ENCODE data around the gene DNAJC15. TPM values are rescaled to one million over a fixed set of nuclear protein-coding genes. Genes with fewer than 3 reads are reported as not detected.

The DNAJC15 gene
- polyA plus RNA-seq, 6 donors from 2014 or later, result 17.0 to 46.1 (median 32.9) TPM

GRCh38 chr13:42991898-42992763 is 31.3 kb upstream of the DNAJC15 start, which contains the start of gene EPSTI1:
Gene EPSTI1, minus strand, starts transcription at chr13:42992241. Its CDS starts 76 bp downstream, at chr13:42992165.
- peaks cover 21 to 47% (median 25%) of the 10 kb centered on the region in 3 donors for H3K4me1 Mint-ChIP-seq
- peak; percentile 80 to 81 for ATAC-seq (ENCODE audit: low read depth in 2 of 2)
- H3K27ac Mint-ChIP-seq, result peak within 1 kb of the TSS; percentile 98 to 100 (median 99)
- H3K27me3 Mint-ChIP-seq, result no peaks in the 10 kb centered on the region
- peak within 1 kb of the TSS; percentile 94 to 98 (median 97) for H3K4me3 Mint-ChIP-seq
- no peaks in the 10 kb centered on the region for H3K9me3 Mint-ChIP-seq
- no peaks in the 10 kb centered on the region for H3K36me3 Mint-ChIP-seq
- peak; percentile 78 for DNase-seq

GRCh38 chr13:42992764-42993122 is 30.6 kb upstream of the DNAJC15 start:
- H3K27ac Mint-ChIP-seq, result peak overlapping the region; percentile 98 to 100 (median 99)
- DNase-seq, result no peak
- H3K9me3 Mint-ChIP-seq, result no peaks in the 10 kb centered on the region
- peak overlapping the region; percentile 94 to 98 (median 97) for H3K4me3 Mint-ChIP-seq
- no peaks in the 10 kb centered on the region for H3K27me3 Mint-ChIP-seq
- H3K4me1 Mint-ChIP-seq, result peaks cover 21 to 43% (median 25%) of the 10 kb centered on the region in 3 donors
- no peaks in the 10 kb centered on the region for H3K36me3 Mint-ChIP-seq
- peak in 1 of 2 donors; percentile 2 for ATAC-seq (ENCODE audit: low read depth in 2 of 2)

GRCh38 chr13:42994878-42995277 is 28.5 kb upstream of the DNAJC15 start:
- Mint-ChIP-seq H3K4me1 (peaks cover 21 to 29% (median 24%) of the 10 kb centered on the region in 3 donors), H3K36me3 (no peaks in the 10 kb centered on the region), H3K4me3 (peak overlapping the region in 1 of 8 donors; percentile 97), H3K27me3 (no peaks in the 10 kb centered on the region), H3K9me3 (no peaks in the 10 kb centered on the region), H3K27ac (peak overlapping the region in 3 of 6 donors; percentile 13 to 75 (median 38))
- no peak for DNase-seq
- no peak for ATAC-seq (ENCODE audit: low read depth in 2 of 2)

GRCh38 chr13:42996584-42996983 is 26.8 kb upstream of the DNAJC15 start:
- peak overlapping the region in 1 of 8 donors; percentile 43 for H3K4me3 Mint-ChIP-seq
- H3K36me3 Mint-ChIP-seq, result peaks cover under 1 to 2% of the 10 kb centered on the region in 2 donors
- no peaks in the 10 kb centered on the region for H3K9me3 Mint-ChIP-seq
- H3K4me1 Mint-ChIP-seq, result peaks cover 8 to 12% (median 11%) of the 10 kb centered on the region in 3 donors
- ATAC-seq (ENCODE audit: low read depth in 2 of 2) (no peak), DNase-seq (no peak)
- no peaks in the 10 kb centered on the region for H3K27me3 Mint-ChIP-seq
- H3K27ac Mint-ChIP-seq, result no peak overlapping the region

- Mint-ChIP-seq H3K27ac (no peak overlapping the region), H3K4me3 (no peak overlapping the region), H3K36me3 (peaks cover 5 to 10% of the 10 kb centered on the region in 2 donors), H3K9me3 (peaks cover 0 to 2% (median 0%) of the 10 kb centered on the region in 7 donors), H3K4me1 (peaks cover 8 to 11% (median 9%) of the 10 kb centered on the region in 3 donors), H3K27me3 (no peaks in the 10 kb centered on the region)
- DNase-seq (no peak), ATAC-seq (ENCODE audit: low read depth in 2 of 2) (no peak)
Observed at GRCh38 chr13:42997381-42997780, 26.0 kb upstream of the DNAJC15 start.

GRCh38 chr13:42999491-42999890 is 23.9 kb upstream of the DNAJC15 start:
- no peak for ATAC-seq (ENCODE audit: low read depth in 2 of 2)
- H3K9me3 Mint-ChIP-seq, result peaks cover 0 to 7% (median 2%) of the 10 kb centered on the region in 7 donors
- peaks cover 5 to 18% of the 10 kb centered on the region in 2 donors for H3K36me3 Mint-ChIP-seq
- H3K27me3 Mint-ChIP-seq, result no peaks in the 10 kb centered on the region
- no peak overlapping the region for H3K4me3 Mint-ChIP-seq
- no peaks in the 10 kb centered on the region for H3K4me1 Mint-ChIP-seq
- no peak overlapping the region for H3K27ac Mint-ChIP-seq
- DNase-seq, result no peak

- Mint-ChIP-seq H3K27ac (peak overlapping the region in 1 of 6 donors; percentile 9), H3K4me3 (no peak overlapping the region)
- ATAC-seq (ENCODE audit: low read depth in 2 of 2), result no peak
Observed at GRCh38 chr13:43000676-43001075, 22.7 kb upstream of the DNAJC15 start.

GRCh38 chr13:43002021-43002420 is 21.4 kb upstream of the DNAJC15 start:
- DNase-seq, result no peak
- Mint-ChIP-seq H3K4me1 (no peaks in the 10 kb centered on the region), H3K27me3 (no peaks in the 10 kb centered on the region), H3K27ac (peak overlapping the region in 1 of 6 donors; percentile 53), H3K36me3 (peaks cover 5 to 18% of the 10 kb centered on the region in 2 donors), H3K9me3 (peaks cover 0 to 7% (median 2%) of the 10 kb centered on the region in 7 donors), H3K4me3 (no peak overlapping the region)
- ATAC-seq (ENCODE audit: low read depth in 2 of 2), result no peak

More at GRCh38 chr13:43000676-43001075, 22.7 kb upstream of the DNAJC15 start:
- Mint-ChIP-seq H3K27me3 (no peaks in the 10 kb centered on the region), H3K36me3 (peaks cover 5 to 18% of the 10 kb centered on the region in 2 donors), H3K4me1 (no peaks in the 10 kb centered on the region), H3K9me3 (peaks cover 0 to 7% (median 2%) of the 10 kb centered on the region in 7 donors)
- no peak for DNase-seq

GRCh38 chr13:43003010-43003409 is 20.4 kb upstream of the DNAJC15 start:
- Mint-ChIP-seq H3K36me3 (peaks cover 5 to 18% of the 10 kb centered on the region in 2 donors), H3K4me3 (no peak overlapping the region), H3K27ac (no peak overlapping the region), H3K4me1 (no peaks in the 10 kb centered on the region), H3K9me3 (peaks cover 0 to 7% (median 2%) of the 10 kb centered on the region in 7 donors), H3K27me3 (no peaks in the 10 kb centered on the region)
- no peak for ATAC-seq (ENCODE audit: low read depth in 2 of 2)
- DNase-seq, result no peak

GRCh38 chr13:43003729-43004128 is 19.7 kb upstream of the DNAJC15 start:
- H3K4me1 Mint-ChIP-seq, result no peaks in the 10 kb centered on the region
- no peak for DNase-seq
- no peak overlapping the region for H3K27ac Mint-ChIP-seq
- no peaks in the 10 kb centered on the region for H3K27me3 Mint-ChIP-seq
- peaks cover 5 to 18% of the 10 kb centered on the region in 2 donors for H3K36me3 Mint-ChIP-seq
- no peak for ATAC-seq (ENCODE audit: low read depth in 2 of 2)
- H3K9me3 Mint-ChIP-seq, result peaks cover 0 to 7% (median 2%) of the 10 kb centered on the region in 7 donors
- H3K4me3 Mint-ChIP-seq, result no peak overlapping the region

GRCh38 chr13:43005460-43006236 is 17.7 kb upstream of the DNAJC15 start:
- Mint-ChIP-seq H3K9me3 (peaks cover 0 to 7% (median 2%) of the 10 kb centered on the region in 7 donors), H3K4me1 (no peaks in the 10 kb centered on the region), H3K4me3 (no peak overlapping the region), H3K36me3 (peaks cover 5 to 18% of the 10 kb centered on the region in 2 donors), H3K27ac (no peak overlapping the region), H3K27me3 (no peaks in the 10 kb centered on the region)
- no peak for DNase-seq
- no peak for ATAC-seq (ENCODE audit: low read depth in 2 of 2)

- Mint-ChIP-seq H3K4me3 (no peak overlapping the region), H3K27me3 (no peaks in the 10 kb centered on the region), H3K9me3 (peaks cover 0 to 7% (median 2%) of the 10 kb centered on the region in 7 donors), H3K36me3 (peaks cover 0 to 10% of the 10 kb centered on the region in 2 donors), H3K4me1 (no peaks in the 10 kb centered on the region), H3K27ac (peak overlapping the region in 1 of 6 donors; percentile 26)
- ATAC-seq (ENCODE audit: low read depth in 2 of 2), result no peak
- DNase-seq, result no peak
Observed at GRCh38 chr13:43006893-43007631, 16.3 kb upstream of the DNAJC15 start.

- H3K9me3 Mint-ChIP-seq, result no peaks in the 10 kb centered on the region
- no peaks in the 10 kb centered on the region for H3K27me3 Mint-ChIP-seq
- H3K36me3 Mint-ChIP-seq, result no peaks in the 10 kb centered on the region
- H3K27ac Mint-ChIP-seq, result no peak overlapping the region
- ATAC-seq (ENCODE audit: low read depth in 2 of 2) (no peak), DNase-seq (no peak)
- no peak overlapping the region for H3K4me3 Mint-ChIP-seq
- H3K4me1 Mint-ChIP-seq, result no peaks in the 10 kb centered on the region
Observed at GRCh38 chr13:43008596-43008995, 14.8 kb upstream of the DNAJC15 start.
